ENCODE data around the gene CATSPERD.
"Not testable (repeated sequence)": the region's sequence is repeated elsewhere in the genome, so short reads cannot be mapped to it uniquely, and the experiment has no call there.

The CATSPERD gene

GRCh38 chr19:5773276-5773675 lies 52.8 kb downstream of the CATSPERD start:
- no peak overlapping the region for H3K4me3 ChIP-seq (ENCODE audit: low read depth, low read length)
- no peak for TF ChIP-seq CTCF (conservative IDR thresholded peaks at IDR 0.05; ENCODE audit: low read depth, low read length)
- no peak for DNase-seq (ENCODE audit: low read depth)

- DNase-seq (ENCODE audit: low read depth): no peak
- TF ChIP-seq CTCF (conservative IDR thresholded peaks at IDR 0.05; ENCODE audit: low read depth, low read length): no peak
- H3K4me3 ChIP-seq (ENCODE audit: low read depth, low read length): no peak overlapping the region
These were observed 54.5 kb downstream of the CATSPERD start for GRCh38 chr19:5774921-5775320.

- no peak overlapping the region for H3K4me3 ChIP-seq (ENCODE audit: low read depth, low read length)
- peak; percentile 65 for DNase-seq (ENCODE audit: low read depth)
- no peak for TF ChIP-seq CTCF (conservative IDR thresholded peaks at IDR 0.05; ENCODE audit: low read depth, low read length)
These were observed 55.4 kb downstream of the CATSPERD start for GRCh38 chr19:5775668-5776309.

GRCh38 chr19:5778402-5778801 lies 58.0 kb downstream of the CATSPERD start:
- no peak for TF ChIP-seq CTCF (conservative IDR thresholded peaks at IDR 0.05; ENCODE audit: low read depth, low read length)
- no peak for DNase-seq (ENCODE audit: low read depth)
- no peak overlapping the region for H3K4me3 ChIP-seq (ENCODE audit: low read depth, low read length)

- not testable (repeated sequence) for H3K4me3 ChIP-seq (ENCODE audit: low read depth, low read length); DNase-seq (ENCODE audit: low read depth)
These were observed 60.5 kb downstream of the CATSPERD start for GRCh38 chr19:5780916-5781315.

GRCh38 chr19:5782322-5782721 lies 61.9 kb downstream of the CATSPERD start:
- no peak for TF ChIP-seq CTCF (conservative IDR thresholded peaks at IDR 0.05; ENCODE audit: low read depth, low read length)
- H3K4me3 ChIP-seq (ENCODE audit: low read depth, low read length): no peak overlapping the region
- no peak for DNase-seq (ENCODE audit: low read depth)

- no peak overlapping the region for H3K4me3 ChIP-seq (ENCODE audit: low read depth, low read length)
- TF ChIP-seq CTCF (conservative IDR thresholded peaks at IDR 0.05; ENCODE audit: low read depth, low read length): no peak
- no peak for DNase-seq (ENCODE audit: low read depth)
These were observed 62.8 kb downstream of the CATSPERD start for GRCh38 chr19:5782945-5783919.
